GM12892 (cell line): Measurements from ENCODE around the gene PITX1.

ENCODE experiments used
- POLR2A ChIP-seq: IDR thresholded peaks from 2 replicates; pipeline ENCODE4 v1.6.1; 2011; ENCODE audit warnings: low read depth, low read length, control low read depth
- POLR2AphosphoS5 ChIP-seq: IDR thresholded peaks from 2 replicates; pipeline ENCODE4 v1.6.1; 2011; ENCODE audit warnings: low read depth, low read length, control low read depth

DNA sequence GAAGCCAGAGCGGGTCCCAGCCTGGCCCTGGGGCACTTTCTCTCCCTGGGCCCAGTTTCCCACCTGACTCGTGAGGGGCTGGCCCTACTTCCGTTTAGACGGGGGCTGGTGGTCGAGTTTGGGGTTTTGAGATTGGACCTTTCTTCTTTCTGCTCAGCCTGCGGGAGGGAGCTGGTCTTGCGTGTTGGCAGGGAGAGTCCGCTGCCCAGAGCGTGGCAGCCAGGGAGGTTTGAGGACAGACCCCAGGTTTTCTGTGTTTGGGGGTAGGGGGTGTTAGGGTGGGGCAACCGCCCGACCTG is 6.0 kb upstream of the PITX1 start:
- TF ChIP-seq POLR2AphosphoS5: no peak
- no peak for TF ChIP-seq POLR2A
